ENCODE results near the gene PUS1. TPM values are rescaled to one million over a fixed set of nuclear protein-coding genes. Genes with fewer than 3 reads are reported as not detected.
"Not testable (repeated sequence)": the region's sequence is repeated elsewhere in the genome, so short reads cannot be mapped to it uniquely, and the experiment has no call there.

Gene PUS1
- total RNA-seq, 4 donors from 2014 or later: 11.2 to 62.2 (median 17.0) TPM

DNA sequence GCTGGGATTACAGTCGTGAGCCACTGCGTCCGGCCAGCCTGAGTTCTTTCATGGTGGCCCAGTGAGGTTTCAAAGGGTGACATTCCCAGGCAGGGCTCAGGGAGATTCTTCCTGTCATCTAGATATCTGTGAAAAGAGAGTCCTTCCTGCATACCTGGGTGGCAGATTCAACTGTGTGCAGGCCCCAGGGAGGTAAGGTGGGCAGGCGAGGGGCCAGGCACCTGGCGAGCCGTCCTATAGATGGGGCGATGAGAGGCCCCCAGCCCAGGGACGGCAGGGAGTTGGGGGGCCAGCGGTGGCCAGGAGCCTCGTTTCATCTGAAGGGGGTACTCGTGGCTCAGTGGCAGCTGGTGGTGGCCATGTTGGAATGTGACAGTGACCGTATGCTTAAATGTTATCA lies 13.6 kb downstream of the PUS1 start:
- TF ChIP-seq, protein P1, sequence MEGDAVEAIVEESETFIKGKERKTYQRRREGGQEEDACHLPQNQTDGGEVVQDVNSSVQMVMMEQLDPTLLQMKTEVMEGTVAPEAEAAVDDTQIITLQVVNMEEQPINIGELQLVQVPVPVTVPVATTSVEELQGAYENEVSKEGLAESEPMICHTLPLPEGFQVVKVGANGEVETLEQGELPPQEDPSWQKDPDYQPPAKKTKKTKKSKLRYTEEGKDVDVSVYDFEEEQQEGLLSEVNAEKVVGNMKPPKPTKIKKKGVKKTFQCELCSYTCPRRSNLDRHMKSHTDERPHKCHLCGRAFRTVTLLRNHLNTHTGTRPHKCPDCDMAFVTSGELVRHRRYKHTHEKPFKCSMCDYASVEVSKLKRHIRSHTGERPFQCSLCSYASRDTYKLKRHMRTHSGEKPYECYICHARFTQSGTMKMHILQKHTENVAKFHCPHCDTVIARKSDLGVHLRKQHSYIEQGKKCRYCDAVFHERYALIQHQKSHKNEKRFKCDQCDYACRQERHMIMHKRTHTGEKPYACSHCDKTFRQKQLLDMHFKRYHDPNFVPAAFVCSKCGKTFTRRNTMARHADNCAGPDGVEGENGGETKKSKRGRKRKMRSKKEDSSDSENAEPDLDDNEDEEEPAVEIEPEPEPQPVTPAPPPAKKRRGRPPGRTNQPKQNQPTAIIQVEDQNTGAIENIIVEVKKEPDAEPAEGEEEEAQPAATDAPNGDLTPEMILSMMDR (IDR thresholded peaks at IDR 0.05): no peak
- DNase-seq (ENCODE audit: low spot score): no peak
- ATAC-seq (ENCODE audit: low FRiP score): no peak

DNA sequence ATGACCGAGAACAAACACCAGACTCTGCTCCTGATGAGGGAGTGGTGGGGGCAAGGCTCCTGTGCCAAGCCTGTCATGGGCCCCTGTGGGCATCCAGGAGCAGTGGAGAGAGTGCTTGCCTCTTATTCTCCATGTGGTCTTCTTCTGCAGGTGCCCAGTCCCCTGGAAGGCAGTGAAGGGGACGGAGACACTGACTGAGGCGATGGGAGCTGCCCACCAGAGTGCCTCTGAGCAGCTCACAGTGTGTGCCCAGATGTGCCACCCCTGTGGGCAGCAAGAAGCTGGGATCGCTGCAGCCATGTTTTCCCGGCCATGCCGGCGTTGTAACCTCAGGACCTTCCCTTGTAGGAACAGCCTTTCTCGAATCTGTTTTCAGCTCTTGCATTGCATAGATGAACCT lies 14.3 kb downstream of the PUS1 start:
- DNase-seq (ENCODE audit: low spot score) (no peak), ATAC-seq (ENCODE audit: low FRiP score) (no peak)
- TF ChIP-seq, protein P1 (IDR thresholded peaks at IDR 0.05): no peak

DNA sequence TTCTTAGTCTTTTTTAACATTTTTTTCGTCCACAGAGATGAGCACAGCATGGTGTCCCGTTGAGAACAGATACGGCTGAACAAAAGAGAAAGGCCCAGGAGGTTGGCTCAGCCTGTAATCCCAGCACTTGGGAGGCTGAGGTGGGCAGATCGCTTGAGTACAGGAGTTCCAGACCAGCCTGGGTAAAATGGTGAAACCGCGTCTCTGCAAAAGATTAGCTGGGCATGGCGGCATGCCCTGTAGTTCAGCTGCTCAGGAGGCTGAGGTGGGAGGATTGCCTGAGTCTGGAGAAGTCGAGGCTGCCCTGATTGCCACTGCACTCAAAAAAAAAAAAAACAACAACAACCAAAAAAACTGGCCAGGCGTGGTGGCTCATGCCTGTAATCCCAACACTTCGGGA lies 14.8 kb downstream of the PUS1 start:
- TF ChIP-seq, protein P1 (IDR thresholded peaks at IDR 0.05): no peak
- ATAC-seq (ENCODE audit: low FRiP score): no peak
- no peak for DNase-seq (ENCODE audit: low spot score)

DNA sequence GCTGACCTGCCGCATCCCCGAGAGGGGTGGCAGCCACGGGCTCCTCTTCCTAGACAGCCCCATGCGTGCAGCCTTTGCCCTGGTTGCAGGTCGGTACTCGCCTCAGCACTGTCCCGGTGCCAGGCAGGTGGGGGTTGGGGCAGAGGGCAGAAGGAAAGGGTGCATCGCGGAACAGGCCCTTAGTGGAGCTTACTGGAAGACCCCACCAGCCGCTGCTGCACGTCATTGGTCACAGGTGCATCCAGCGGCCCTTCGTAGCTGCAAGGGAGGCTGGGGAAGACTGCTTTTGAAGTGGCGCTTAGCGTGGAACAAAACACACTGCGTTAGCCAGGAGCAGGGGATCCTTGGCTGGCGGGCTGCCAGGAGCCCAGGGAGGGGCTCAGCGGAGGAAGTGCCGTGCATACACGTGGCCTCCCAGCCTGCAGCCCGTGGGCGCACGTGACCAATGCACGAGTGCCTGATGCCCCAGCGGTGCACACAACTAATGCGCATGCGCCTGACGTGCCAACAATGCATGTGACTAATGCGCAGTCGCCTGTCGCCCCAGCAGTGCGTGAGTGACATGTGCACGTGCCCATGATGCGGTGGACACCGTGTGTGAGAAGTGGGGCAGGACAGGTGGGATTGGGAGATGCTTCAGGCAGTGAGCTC lies 15.7 kb downstream of the PUS1 start:
- ATAC-seq (ENCODE audit: low FRiP score) (no peak), DNase-seq (ENCODE audit: low spot score) (no peak)
- TF ChIP-seq, protein P1 (IDR thresholded peaks at IDR 0.05): no peak

DNA sequence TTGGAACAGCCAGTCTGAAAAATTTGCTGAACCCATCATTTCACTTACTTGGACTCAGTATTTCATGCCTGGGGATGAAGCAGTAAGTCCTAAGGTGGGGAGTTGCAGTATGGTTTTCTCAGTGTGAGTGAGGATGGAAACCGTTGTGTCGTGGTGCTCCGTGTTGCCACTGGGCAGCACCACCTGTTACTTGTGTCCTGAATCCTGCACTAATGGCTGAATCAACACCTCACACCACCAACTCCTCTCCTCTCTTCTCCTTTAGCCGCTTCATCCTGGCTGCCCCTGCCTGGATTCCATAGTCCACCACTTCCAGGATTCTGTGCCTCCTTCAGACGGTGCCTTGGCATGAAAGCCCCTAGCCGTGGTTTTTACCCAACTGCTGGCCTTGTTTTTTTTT lies 17.7 kb downstream of the PUS1 start:
- ATAC-seq (ENCODE audit: low FRiP score) (no peak), DNase-seq (ENCODE audit: low spot score) (no peak)
- TF ChIP-seq, protein P1 (IDR thresholded peaks at IDR 0.05): no peak

DNA sequence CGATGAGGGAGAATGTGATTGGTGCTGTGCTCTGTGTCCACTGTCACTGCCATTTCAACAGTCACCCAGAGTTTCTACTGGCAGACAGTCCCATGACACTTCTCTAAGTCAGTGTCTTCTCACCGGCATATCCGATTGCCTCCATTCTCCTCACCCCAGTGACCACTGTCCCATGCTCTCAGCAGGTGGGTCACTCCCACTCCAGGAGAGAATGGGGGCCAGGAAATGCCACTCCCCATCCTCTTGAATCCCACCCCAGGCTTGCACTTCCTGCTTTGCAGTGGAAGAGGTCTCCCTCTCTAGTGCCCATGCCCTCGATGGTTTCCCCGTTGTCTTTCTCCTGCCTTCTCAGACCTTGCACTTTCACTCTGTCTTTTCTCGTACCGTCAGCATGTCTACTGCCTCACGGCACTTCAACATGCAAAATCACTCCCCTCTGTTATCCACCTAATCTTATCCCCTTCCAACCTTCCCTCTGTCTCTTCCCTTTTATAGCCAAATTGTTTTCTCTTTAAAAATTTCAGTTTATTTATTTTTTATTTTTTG lies 18.5 kb downstream of the PUS1 start:
- TF ChIP-seq, protein P1 (IDR thresholded peaks at IDR 0.05): no peak
- DNase-seq (ENCODE audit: low spot score) (no peak), ATAC-seq (ENCODE audit: low FRiP score) (no peak)

DNA sequence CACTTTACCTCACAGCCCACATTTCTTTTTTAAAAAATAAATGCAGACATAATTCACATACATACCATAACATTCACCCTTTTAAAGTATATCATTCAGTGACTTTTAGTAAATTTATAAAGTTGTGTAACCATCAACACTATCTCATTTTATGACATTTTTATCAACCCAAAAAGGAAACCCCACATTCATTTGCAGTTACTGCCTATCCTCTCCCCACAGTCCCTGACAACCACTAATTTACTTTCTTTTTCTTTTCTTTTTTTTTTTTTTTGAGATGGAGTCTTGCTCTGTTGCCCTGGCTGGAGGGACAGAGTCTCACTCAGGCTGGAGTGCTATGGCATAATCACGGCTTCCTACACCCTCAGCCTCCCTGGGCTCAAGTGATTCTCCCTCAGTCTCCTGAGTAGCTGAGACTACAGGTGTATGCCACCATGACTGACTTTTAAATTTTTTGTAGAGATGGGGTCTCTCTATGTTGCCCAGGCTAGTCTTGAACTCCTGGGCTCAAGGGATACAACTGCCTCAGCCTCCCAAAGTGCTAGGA lies 19.2 kb downstream of the PUS1 start:
- DNase-seq (ENCODE audit: low spot score) (no peak), ATAC-seq (ENCODE audit: low FRiP score) (no peak)
- TF ChIP-seq, protein P1 (IDR thresholded peaks at IDR 0.05): no peak

DNA sequence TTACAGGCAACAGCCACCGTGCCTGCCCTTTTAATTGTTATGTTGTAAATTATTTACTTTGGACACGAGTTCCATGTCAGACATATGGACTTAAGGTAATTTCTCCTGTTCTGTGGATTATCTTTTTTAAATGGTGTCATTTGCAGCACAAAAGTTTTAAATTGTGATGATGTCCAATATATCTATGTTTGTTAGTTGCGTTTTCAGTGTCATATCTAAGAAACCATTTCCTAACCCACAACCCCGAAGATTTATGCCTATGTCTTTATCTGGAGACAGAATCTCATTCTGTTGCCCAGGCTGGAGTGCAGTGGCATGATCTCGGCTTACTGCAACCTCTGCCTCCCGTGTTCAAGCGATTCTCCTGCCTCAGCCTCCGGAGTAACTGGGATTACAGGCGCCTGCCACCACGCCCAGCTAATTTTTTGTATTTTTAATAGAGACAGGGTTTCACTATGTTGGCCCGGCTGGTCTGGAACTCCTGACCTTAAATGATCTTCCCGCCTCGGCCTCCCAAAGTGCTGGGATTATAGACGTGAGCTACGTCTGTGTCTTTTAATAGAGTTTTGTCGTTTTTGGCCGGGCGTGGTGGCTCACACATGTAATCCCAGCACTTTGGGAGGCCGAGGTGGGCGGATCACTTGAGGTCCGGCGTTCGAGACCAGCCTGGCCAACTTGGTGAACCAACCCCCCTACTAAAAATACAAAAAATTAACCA lies 19.8 kb downstream of the PUS1 start:
- not testable (repeated sequence) for ATAC-seq (ENCODE audit: low FRiP score)

More for the DNA sequence above, 19.8 kb downstream of the PUS1 start:
- DNase-seq (ENCODE audit: low spot score): not testable (repeated sequence)

Data from omental fat pad (tissue), 4 donors.